GM12892 (cell line): ENCODE data around the gene INHBC.
A peak's percentile ranks its signal among the peaks of the same experiment; 100 is the strongest.

Source experiments
- DNase-seq: peaks from one replicate; pipeline ENCODE4 v3.0.0; 2011; ENCODE audit not compliant: insufficient read length
- FAIRE-seq: peaks from 2 replicates; lab custom pipeline; 2011; peaks lifted over from hg19 to GRCh38; lab: Jason Lieb, UNC
- POLR2A ChIP-seq: IDR thresholded peaks from 2 replicates; pipeline ENCODE4 v1.6.1; 2011; ENCODE audit warnings: low read depth, low read length, control low read depth
- POLR2AphosphoS5 ChIP-seq: IDR thresholded peaks from 2 replicates; pipeline ENCODE4 v1.6.1; 2011; ENCODE audit warnings: low read depth, low read length, control low read depth
- TAF1 ChIP-seq: IDR thresholded peaks from 2 replicates; pipeline ENCODE4 v1.6.1; 2011; ENCODE audit warnings: low read depth, mild to moderate bottlenecking, control low read depth, low read length, borderline replicate concordance

Gene INHBC

GRCh38 chr12:57474862-57475261 lies 40.3 kb downstream of the INHBC start:
- TF ChIP-seq POLR2A (no peak), TAF1 (no peak), POLR2AphosphoS5 (no peak)
- FAIRE-seq (no peak), DNase-seq (no peak)

- no peak for TF ChIP-seq TAF1
- TF ChIP-seq POLR2AphosphoS5 = no peak
- TF ChIP-seq POLR2A = no peak
- FAIRE-seq (no peak), DNase-seq (no peak)
Measured at GRCh38 chr12:57475271-57476161, 40.9 kb downstream of the INHBC start.

DNA sequence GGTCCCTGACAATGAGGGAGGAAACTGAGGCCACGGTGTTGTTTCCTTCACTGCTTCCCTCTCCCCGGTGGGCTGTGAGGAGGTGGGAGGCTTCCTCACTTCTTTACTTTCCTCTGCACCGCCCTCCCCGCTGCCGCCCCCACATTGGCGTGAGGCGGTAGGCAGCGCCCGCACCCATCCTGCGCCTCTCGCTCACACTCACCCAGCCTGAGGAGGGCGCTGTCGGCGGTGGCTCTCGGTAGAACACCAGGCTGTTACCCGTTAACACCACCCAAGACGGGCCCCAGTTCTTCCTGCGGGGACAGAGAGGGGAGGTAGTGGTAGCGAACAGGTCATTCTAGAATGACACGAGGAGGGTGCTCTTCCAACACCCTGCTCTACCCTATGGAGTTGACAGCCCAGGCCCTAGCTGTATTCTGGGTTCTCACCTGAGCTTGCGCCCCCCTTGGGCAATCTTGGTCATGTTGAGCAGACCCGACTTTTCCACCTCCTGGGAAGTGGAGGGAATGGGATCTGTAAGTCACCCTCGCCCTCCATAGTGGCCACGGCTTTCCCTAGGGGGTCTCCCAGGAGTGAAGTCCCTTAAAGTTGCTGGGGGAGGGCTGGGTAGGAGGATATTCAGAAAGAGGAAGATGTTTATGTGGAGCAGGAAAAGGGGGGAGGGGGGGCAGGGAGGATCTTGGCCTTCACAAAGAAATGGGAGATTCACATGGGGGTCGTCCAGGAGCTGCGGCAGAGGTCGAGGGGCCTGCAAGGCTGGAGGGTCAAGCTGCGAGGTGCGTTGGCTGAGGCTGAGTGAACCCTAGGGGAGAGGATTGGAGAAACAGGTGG lies 41.8 kb downstream of the INHBC start:
- peak; percentile 45; the same call in 1 of the 2 replicates for TF ChIP-seq POLR2AphosphoS5
- no peak for TF ChIP-seq TAF1
- TF ChIP-seq POLR2A = peak; percentile 54

DNA sequence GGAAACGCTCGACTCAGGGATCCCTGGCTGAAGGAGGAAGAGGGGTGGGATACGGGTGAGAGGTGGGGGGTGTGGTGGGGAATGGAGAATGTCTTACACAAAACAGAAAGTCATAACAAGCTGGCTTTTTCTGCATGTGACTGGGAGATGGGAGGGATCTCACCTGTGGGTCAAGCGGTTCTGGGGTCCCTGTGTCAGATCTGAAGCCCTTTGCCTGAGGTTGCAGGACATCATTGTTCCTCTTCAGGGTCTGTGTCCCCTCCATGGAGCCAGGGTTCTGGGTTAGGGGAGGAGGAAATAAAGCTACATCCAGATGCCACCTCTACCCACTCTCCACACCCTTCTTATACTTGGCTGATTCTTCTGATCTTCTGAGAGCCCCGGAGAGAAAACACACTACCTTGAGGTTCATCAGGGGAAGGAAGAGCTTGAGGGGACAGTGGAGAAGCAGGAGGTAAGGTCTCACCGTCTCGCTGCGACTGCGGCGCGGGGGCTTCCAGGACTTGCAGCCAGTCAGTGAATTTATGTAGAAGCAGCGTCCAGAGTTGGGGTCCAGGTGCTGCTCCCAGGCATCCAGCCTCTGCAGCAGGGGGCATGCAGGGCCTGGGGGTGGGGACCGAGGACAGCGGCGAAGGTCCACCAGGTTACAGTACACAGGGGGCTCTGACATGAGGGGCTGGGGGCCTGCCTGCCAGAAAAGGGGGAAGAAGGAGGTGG lies 42.6 kb downstream of the INHBC start:
- peak; percentile 58 for FAIRE-seq
- DNase-seq = no peak
- TF ChIP-seq POLR2AphosphoS5 (no peak), TAF1 (no peak), POLR2A (no peak)

More for the DNA sequence above, 41.8 kb downstream of the INHBC start:
- FAIRE-seq (peak; percentile 99), DNase-seq (peak; percentile 83)

- DNase-seq = peak; percentile 55
- FAIRE-seq = peak; percentile 89
- peak; percentile 58; the same call in 1 of the 2 replicates for TF ChIP-seq POLR2A
- TF ChIP-seq TAF1 = no peak
- peak; percentile 78 for TF ChIP-seq POLR2AphosphoS5
Measured at GRCh38 chr12:57477710-57478681, 43.4 kb downstream of the INHBC start.

GRCh38 chr12:57479043-57479375 lies 44.4 kb downstream of the INHBC start:
- DNase-seq = no peak
- TF ChIP-seq TAF1 (no peak), POLR2AphosphoS5 (no peak)
- peak; percentile 78 for FAIRE-seq

- DNase-seq (no peak), FAIRE-seq (peak; percentile 88)
- no peak for TF ChIP-seq TAF1
- TF ChIP-seq POLR2A = peak; percentile 58
Measured at GRCh38 chr12:57479376-57480115, 45.0 kb downstream of the INHBC start, which contains the start of gene ARHGAP9. TSS of gene ARHGAP9 (minus strand) at chr12:57479866. CDS start at chr12:57479406, 460 bp downstream.

GRCh38 chr12:57481671-57482070 lies 47.1 kb downstream of the INHBC start:
- FAIRE-seq = no peak
- no peak for TF ChIP-seq POLR2A
- no peak for TF ChIP-seq TAF1
- TF ChIP-seq POLR2AphosphoS5 = no peak
- no peak for DNase-seq

DNA sequence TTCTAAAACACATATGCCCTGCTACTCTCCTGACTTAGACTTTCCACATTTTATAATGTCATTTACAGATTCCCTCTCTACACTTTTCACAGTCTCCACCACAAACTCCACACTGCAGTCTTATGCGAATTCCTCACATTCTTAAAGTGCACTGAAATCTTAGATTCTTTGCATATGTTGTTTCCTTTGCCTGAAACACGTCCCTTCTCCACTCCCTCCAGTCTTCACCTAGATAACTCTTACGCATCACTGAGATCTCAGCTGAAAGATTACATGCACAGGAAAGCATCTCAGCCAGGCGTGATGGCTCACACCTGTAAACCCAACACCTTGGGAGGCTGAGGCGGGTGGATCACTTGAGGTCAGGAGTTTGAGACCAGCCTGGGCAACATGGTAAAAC lies 48.9 kb downstream of the INHBC start:
- DNase-seq (no peak), FAIRE-seq (no peak)
- TF ChIP-seq POLR2A = no peak
- no peak for TF ChIP-seq TAF1
- no peak for TF ChIP-seq POLR2AphosphoS5
